Measurements from ENCODE around the gene MYRIP. TPM values are rescaled to one million over a fixed set of nuclear protein-coding genes. Genes with fewer than 3 reads are reported as not detected.

MYRIP gene
- polyA plus RNA-seq, 4 donors = 0.81 to 4.5 (median 2.5) TPM

DNA sequence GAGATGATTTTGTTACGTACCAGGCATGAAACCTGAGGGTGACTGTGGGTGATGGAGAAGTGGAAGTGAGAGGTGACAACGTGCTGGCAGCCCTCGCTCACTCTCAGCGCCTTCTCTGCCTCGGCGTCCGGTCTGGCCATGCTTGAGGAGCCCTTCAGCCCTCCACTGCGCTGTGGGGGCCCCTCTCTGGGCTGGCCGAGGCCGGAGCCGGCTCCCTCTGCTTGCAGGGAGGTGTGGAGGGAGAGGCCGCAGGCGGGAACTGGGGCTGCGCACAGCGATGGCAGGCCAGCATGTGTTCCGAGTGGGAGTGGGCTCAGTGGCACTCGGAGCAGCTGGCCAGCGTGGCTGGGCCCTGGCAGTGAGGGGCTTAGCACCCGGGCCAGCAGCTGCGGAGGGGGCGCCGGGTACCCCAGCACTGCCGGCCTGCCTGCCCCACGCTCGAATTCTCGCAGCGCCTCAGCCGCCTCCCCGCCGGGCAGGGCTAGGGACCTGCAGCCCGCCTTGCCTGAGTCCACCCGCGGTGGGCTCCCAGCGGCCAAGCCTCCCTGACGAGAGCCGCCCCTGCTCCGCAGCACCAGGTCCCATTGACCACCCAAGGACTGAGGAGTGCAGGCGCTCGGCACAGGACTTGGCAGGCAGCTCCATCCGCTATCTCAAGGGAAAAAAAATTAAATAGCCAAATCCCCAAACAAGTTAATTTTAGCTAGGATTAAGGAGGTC lies 29.7 kb upstream of the MYRIP start:
- WGBS, 3 donors = 92 to 95% (median 94%) methylated on average over 35 to 40 of the region's 40 CpGs
- no peak overlapping the region for H3K27ac ChIP-seq (ENCODE audit: low read depth in 1 of 3, low read length in 2 of 3)
- H3K27me3 ChIP-seq (ENCODE audit: control insufficient read depth in 3 of 3, insufficient read depth in 3 of 3, low read length in 3 of 3) = no peaks in the 10 kb centered on the region
- DNase-seq = no peak
- peaks cover 0 to 3% of the 10 kb centered on the region in 2 donors for H3K9me3 ChIP-seq (ENCODE audit: control insufficient read depth in 2 of 2, insufficient read depth in 1 of 2, low read depth in 1 of 2, low read length in 1 of 2)
- H3K4me3 ChIP-seq (ENCODE audit: low read depth in 1 of 3, low read length in 3 of 3) = no peak overlapping the region
- no peaks in the 10 kb centered on the region for H3K4me1 ChIP-seq (ENCODE audit: control insufficient read depth in 3 of 3, insufficient read depth in 2 of 3, low read depth in 1 of 3, low read length in 2 of 3)
- FAIRE-seq = no peak
- H3K36me3 ChIP-seq (ENCODE audit: control insufficient read depth in 3 of 3, insufficient read depth in 2 of 3, low read depth in 1 of 3, low read length in 3 of 3) = no peaks in the 10 kb centered on the region

DNA sequence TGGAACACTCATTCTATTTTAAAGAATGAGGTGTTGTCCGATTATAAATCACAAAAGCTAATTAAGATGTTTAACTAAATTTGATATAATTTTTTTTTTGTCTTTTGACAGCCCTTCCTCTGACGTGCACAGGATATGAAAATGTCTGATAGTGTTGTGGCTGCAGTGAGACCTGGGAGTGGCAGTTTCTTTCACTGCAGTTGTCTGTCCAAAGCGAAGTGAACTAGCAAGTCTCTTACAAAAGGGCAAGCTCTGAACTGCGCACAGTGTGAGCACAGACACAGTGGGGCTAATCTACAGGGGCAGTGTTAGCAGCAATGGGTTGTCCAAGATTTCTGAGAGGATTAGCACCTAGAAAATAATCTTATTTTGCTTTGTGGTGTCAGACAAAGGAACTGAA lies 29.1 kb upstream of the MYRIP start:
- no peaks in the 10 kb centered on the region for H3K4me1 ChIP-seq (ENCODE audit: control insufficient read depth in 3 of 3, insufficient read depth in 2 of 3, low read depth in 1 of 3, low read length in 2 of 3)
- no peaks in the 10 kb centered on the region for H3K36me3 ChIP-seq (ENCODE audit: control insufficient read depth in 3 of 3, insufficient read depth in 2 of 3, low read depth in 1 of 3, low read length in 3 of 3)
- DNase-seq (peak in 1 of 2 donors; percentile 3), FAIRE-seq (no peak)
- H3K27ac ChIP-seq (ENCODE audit: low read depth in 1 of 3, low read length in 2 of 3) = no peak overlapping the region
- 19 to 60% (median 47%) methylated on average over 4 of the region's 4 CpGs for whole genome bisulfite sequencing, 3 donors
- no peak overlapping the region for H3K4me3 ChIP-seq (ENCODE audit: low read depth in 1 of 3, low read length in 3 of 3)
- H3K27me3 ChIP-seq (ENCODE audit: control insufficient read depth in 3 of 3, insufficient read depth in 3 of 3, low read length in 3 of 3) = no peaks in the 10 kb centered on the region
- H3K9me3 ChIP-seq (ENCODE audit: control insufficient read depth in 2 of 2, insufficient read depth in 1 of 2, low read depth in 1 of 2, low read length in 1 of 2) = peaks cover 0 to 3% of the 10 kb centered on the region in 2 donors

DNA sequence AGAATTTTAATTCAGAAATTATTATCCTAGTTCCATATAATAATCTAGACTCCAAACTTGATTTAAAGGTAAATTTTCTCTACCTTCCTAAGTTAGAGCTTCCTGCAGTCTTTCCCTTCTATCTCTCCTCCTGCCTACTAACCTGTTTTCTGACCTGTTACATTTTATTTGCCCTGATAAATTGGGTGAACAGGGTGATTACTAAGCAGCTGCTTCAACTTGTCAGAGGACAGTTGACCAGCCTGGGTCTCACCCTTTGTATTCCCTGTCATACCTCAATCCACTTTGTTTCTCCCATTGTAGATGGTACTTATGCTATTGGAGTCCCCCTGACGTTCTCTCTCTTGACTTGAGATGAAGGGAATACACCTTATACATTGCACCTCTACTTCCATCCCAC lies 28.4 kb upstream of the MYRIP start:
- no peak for DNase-seq
- no peak for FAIRE-seq
- 43 to 74% (median 57%) methylated on average over 1 of the region's 1 CpG for WGBS, 3 donors
- H3K27ac ChIP-seq (ENCODE audit: low read depth in 1 of 3, low read length in 2 of 3) = no peak overlapping the region
- no peaks in the 10 kb centered on the region for H3K27me3 ChIP-seq (ENCODE audit: control insufficient read depth in 3 of 3, insufficient read depth in 3 of 3, low read length in 3 of 3)
- no peaks in the 10 kb centered on the region for H3K4me1 ChIP-seq (ENCODE audit: control insufficient read depth in 3 of 3, insufficient read depth in 2 of 3, low read depth in 1 of 3, low read length in 2 of 3)
- H3K4me3 ChIP-seq (ENCODE audit: low read depth in 1 of 3, low read length in 3 of 3) = no peak overlapping the region
- H3K9me3 ChIP-seq (ENCODE audit: control insufficient read depth in 2 of 2, insufficient read depth in 1 of 2, low read depth in 1 of 2, low read length in 1 of 2) = peaks cover 0 to 3% of the 10 kb centered on the region in 2 donors
- H3K36me3 ChIP-seq (ENCODE audit: control insufficient read depth in 3 of 3, insufficient read depth in 2 of 3, low read depth in 1 of 3, low read length in 3 of 3) = no peaks in the 10 kb centered on the region

DNA sequence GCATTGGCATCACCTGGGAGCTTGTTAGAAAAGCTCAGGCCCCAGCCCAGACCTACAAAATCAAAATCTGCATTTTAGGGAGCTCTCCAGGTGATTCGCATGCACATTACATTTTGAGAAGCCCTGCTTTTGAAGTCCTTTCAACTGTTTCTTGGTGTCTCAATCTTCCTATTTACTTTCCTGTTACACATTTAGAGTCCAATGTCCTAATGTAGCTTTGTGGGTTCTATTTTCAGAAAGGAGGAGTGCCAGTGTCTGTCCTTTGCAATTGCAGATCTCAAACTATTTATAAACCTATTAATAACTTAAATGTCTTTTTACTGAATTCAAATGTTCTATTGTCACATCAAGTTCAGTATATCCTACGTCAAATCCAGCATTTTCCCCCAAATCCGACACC lies 27.8 kb upstream of the MYRIP start:
- no peak overlapping the region for H3K27ac ChIP-seq (ENCODE audit: low read depth in 1 of 3, low read length in 2 of 3)
- no peak for DNase-seq
- H3K4me1 ChIP-seq (ENCODE audit: control insufficient read depth in 3 of 3, insufficient read depth in 2 of 3, low read depth in 1 of 3, low read length in 2 of 3) = no peaks in the 10 kb centered on the region
- no peaks in the 10 kb centered on the region for H3K27me3 ChIP-seq (ENCODE audit: control insufficient read depth in 3 of 3, insufficient read depth in 3 of 3, low read length in 3 of 3)
- H3K9me3 ChIP-seq (ENCODE audit: control insufficient read depth in 2 of 2, insufficient read depth in 1 of 2, low read depth in 1 of 2, low read length in 1 of 2) = peaks cover 0 to 3% of the 10 kb centered on the region in 2 donors
- FAIRE-seq = no peak
- H3K4me3 ChIP-seq (ENCODE audit: low read depth in 1 of 3, low read length in 3 of 3) = no peak overlapping the region
- 41 to 92% (median 49%) methylated on average over 3 of the region's 3 CpGs for WGBS, 3 donors
- no peaks in the 10 kb centered on the region for H3K36me3 ChIP-seq (ENCODE audit: control insufficient read depth in 3 of 3, insufficient read depth in 2 of 3, low read depth in 1 of 3, low read length in 3 of 3)

DNA sequence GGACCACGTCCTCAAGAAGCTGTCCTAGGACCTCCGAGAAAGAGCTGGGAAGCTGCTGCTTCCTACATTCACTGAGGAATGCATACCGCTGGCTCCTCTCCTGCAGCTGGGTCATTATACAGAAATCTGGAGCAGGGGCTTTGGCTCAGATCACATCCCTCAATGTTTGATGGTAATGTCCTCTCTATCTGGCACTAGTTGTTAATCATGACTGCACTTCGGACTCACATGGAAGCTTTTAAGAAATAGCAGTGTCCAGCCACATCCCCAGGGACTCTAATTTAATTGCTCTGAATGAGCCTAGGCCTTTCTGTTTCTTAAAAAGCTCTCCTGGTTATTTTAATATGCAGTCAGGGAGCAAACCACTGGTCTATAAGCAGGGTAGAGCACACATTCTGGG lies 25.7 kb upstream of the MYRIP start:
- FAIRE-seq (no peak), DNase-seq (no peak)
- no peaks in the 10 kb centered on the region for H3K4me1 ChIP-seq (ENCODE audit: control insufficient read depth in 3 of 3, insufficient read depth in 2 of 3, low read depth in 1 of 3, low read length in 2 of 3)
- no peak overlapping the region for H3K4me3 ChIP-seq (ENCODE audit: low read depth in 1 of 3, low read length in 3 of 3)
- H3K36me3 ChIP-seq (ENCODE audit: control insufficient read depth in 3 of 3, insufficient read depth in 2 of 3, low read depth in 1 of 3, low read length in 3 of 3) = no peaks in the 10 kb centered on the region
- 64 to 72% (median 66%) methylated on average over 4 of the region's 4 CpGs for WGBS, 3 donors
- H3K27me3 ChIP-seq (ENCODE audit: control insufficient read depth in 3 of 3, insufficient read depth in 3 of 3, low read length in 3 of 3) = no peaks in the 10 kb centered on the region
- H3K27ac ChIP-seq (ENCODE audit: low read depth in 1 of 3, low read length in 2 of 3) = no peak overlapping the region
- no peaks in the 10 kb centered on the region for H3K9me3 ChIP-seq (ENCODE audit: control insufficient read depth in 2 of 2, insufficient read depth in 1 of 2, low read depth in 1 of 2, low read length in 1 of 2)

DNA sequence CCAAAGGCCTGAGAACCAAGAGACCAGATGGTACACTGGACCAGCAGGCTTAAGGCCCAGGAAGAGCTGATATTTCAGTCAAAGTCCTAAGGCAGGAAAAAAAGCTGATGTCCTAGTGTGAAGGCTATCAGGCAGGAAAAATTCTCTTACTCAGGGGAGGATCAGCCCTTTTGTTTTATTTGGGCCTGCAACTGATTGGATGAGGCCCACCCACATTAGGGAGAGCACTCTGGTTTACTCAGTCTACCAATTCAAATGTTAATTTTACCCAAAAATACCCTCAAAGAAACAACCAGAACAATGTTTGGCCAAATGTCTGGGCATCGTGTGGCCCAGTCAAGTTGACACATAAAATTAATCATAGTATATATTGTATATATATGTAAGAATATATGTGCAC lies 24.5 kb upstream of the MYRIP start:
- no peaks in the 10 kb centered on the region for H3K36me3 ChIP-seq (ENCODE audit: control insufficient read depth in 3 of 3, insufficient read depth in 2 of 3, low read depth in 1 of 3, low read length in 3 of 3)
- no peak for FAIRE-seq
- DNase-seq = no peak
- H3K4me3 ChIP-seq (ENCODE audit: low read depth in 1 of 3, low read length in 3 of 3) = no peak overlapping the region
- peaks cover 0 to 3% (median 0%) of the 10 kb centered on the region in 3 donors for H3K27me3 ChIP-seq (ENCODE audit: control insufficient read depth in 3 of 3, insufficient read depth in 3 of 3, low read length in 3 of 3)
- H3K9me3 ChIP-seq (ENCODE audit: control insufficient read depth in 2 of 2, insufficient read depth in 1 of 2, low read depth in 1 of 2, low read length in 1 of 2) = no peaks in the 10 kb centered on the region
- no peak overlapping the region for H3K27ac ChIP-seq (ENCODE audit: low read depth in 1 of 3, low read length in 2 of 3)
- 86 to 94% (median 92%) methylated on average over 1 of the region's 1 CpG for WGBS, 3 donors
- no peaks in the 10 kb centered on the region for H3K4me1 ChIP-seq (ENCODE audit: control insufficient read depth in 3 of 3, insufficient read depth in 2 of 3, low read depth in 1 of 3, low read length in 2 of 3)

DNA sequence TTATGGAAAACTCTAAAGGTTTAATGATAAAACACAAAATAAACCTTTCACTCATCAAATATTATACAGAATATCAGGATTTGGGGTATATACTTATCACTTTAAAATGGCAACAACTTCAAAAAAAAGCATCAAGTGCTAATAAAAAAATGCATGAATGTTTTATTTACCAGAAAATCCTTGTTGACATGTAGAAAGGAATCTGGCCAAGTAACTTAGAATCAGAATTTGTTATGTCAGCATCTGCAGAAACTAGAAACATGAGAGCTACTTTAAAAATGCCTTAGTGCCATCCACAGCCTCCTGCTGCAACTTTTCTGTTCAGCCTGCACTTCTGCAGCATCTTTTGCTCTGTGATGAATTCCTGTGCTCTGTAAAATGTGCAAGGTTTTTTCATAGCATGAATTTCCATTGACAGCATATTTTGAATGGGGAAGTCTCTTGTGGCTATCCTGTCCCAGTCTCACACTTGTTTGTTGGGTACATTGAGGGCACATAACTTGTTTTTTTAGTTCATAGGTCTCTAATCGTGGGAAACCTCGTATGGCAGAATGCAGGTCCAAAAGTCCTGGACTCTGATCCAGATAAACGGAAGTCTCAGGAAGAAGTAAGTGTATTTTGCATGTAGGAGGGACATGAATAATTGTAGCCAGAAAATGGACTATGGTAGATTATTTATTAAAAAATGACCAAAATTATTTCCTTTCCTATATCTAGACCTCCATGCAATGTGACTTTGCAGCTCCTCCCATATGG lies 21.1 kb upstream of the MYRIP start:
- H3K9me3 ChIP-seq (ENCODE audit: control insufficient read depth in 2 of 2, insufficient read depth in 1 of 2, low read depth in 1 of 2, low read length in 1 of 2) = no peaks in the 10 kb centered on the region
- H3K27ac ChIP-seq (ENCODE audit: low read depth in 1 of 3, low read length in 2 of 3) = no peak overlapping the region
- no peak overlapping the region for H3K4me3 ChIP-seq (ENCODE audit: low read depth in 1 of 3, low read length in 3 of 3)
- H3K4me1 ChIP-seq (ENCODE audit: control insufficient read depth in 3 of 3, insufficient read depth in 2 of 3, low read depth in 1 of 3, low read length in 2 of 3) = no peaks in the 10 kb centered on the region
- FAIRE-seq (no peak), DNase-seq (peak in 1 of 2 donors; percentile 30)
- peaks cover 0 to 3% (median 0%) of the 10 kb centered on the region in 3 donors for H3K27me3 ChIP-seq (ENCODE audit: control insufficient read depth in 3 of 3, insufficient read depth in 3 of 3, low read length in 3 of 3)
- WGBS, 3 donors = 10 to 60% (median 34%) methylated on average over 3 of the region's 3 CpGs
- no peaks in the 10 kb centered on the region for H3K36me3 ChIP-seq (ENCODE audit: control insufficient read depth in 3 of 3, insufficient read depth in 2 of 3, low read depth in 1 of 3, low read length in 3 of 3)

DNA sequence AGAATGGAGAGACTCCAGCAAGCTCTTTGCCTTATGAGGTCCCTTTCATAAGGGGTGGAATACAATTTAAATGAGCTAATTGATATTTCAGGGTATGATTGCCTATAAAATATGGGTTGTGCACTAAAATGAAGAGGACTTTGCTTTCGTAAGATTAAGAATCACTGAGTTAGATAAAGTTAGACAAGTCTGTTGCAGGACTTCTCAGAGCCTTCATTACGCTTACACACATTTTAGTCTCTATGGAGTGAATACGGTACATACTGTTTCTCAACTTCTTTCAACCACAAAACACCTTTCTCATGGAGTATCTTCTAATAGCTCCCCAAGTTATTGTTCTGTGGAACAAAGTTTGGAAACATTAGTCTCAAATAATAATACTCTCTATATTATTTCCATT lies 17.8 kb upstream of the MYRIP start:
- Histone ChIP-seq H3K4me3 (ENCODE audit: low read depth in 1 of 3, low read length in 3 of 3) (no peak overlapping the region), H3K27ac (ENCODE audit: low read depth in 1 of 3, low read length in 2 of 3) (no peak overlapping the region), H3K36me3 (ENCODE audit: control insufficient read depth in 3 of 3, insufficient read depth in 2 of 3, low read depth in 1 of 3, low read length in 3 of 3) (no peaks in the 10 kb centered on the region), H3K9me3 (ENCODE audit: control insufficient read depth in 2 of 2, insufficient read depth in 1 of 2, low read depth in 1 of 2, low read length in 1 of 2) (no peaks in the 10 kb centered on the region), H3K27me3 (ENCODE audit: control insufficient read depth in 3 of 3, insufficient read depth in 3 of 3, low read length in 3 of 3) (peaks cover 0 to 3% (median 0%) of the 10 kb centered on the region in 3 donors), H3K4me1 (ENCODE audit: control insufficient read depth in 3 of 3, insufficient read depth in 2 of 3, low read depth in 1 of 3, low read length in 2 of 3) (no peaks in the 10 kb centered on the region)
- DNase-seq = no peak
- 89 to 97% (median 95%) methylated on average over 3 of the region's 3 CpGs for WGBS, 3 donors
- FAIRE-seq = no peak
